Smooth muscle cell (in vitro differentiated cells): ENCODE data around the gene ANKRD49. TPM values are rescaled to one million over a fixed set of nuclear protein-coding genes. Genes with fewer than 3 reads are reported as not detected.

Experiments
- DNase-seq: peaks from one replicate; lab custom pipeline; 2025; ENCODE audit not compliant: unreplicated experiment; lab: John Stamatoyannopoulos, UW
- H2AFZ ChIP-seq: fragments of 200-600 bp; sonication (generic); 2 replicates; pipeline ENCODE4 v1.6.0; 2016; ENCODE audit warnings: antibody characterized with exemption, low read depth, mild to moderate bottlenecking
- H3F3A ChIP-seq: fragments of 200-600 bp; sonication (generic); 2 replicates; pipeline ENCODE4 v1.6.0; 2017; ENCODE audit warnings: antibody characterized with exemption, low read depth
- H3K27ac ChIP-seq: fragments of 200-600 bp; sonication (generic); 2 replicates; pipeline ENCODE4 v1.5.1; 2016; ENCODE audit warnings: low read depth, mild to moderate bottlenecking
- H3K27me3 ChIP-seq: fragments of 200-600 bp; sonication (generic); 2 replicates; pipeline ENCODE4 v1.6.1; 2016; ENCODE audit warnings: low read depth, mild to moderate bottlenecking
- H3K36me3 ChIP-seq: fragments of 200-600 bp; sonication (generic); 2 replicates; pipeline ENCODE4 v1.5.1; 2016; ENCODE audit warnings: low read depth
- H3K4me1 ChIP-seq: fragments of 200-600 bp; sonication (generic); 2 replicates; pipeline ENCODE4 v1.5.1; 2016; ENCODE audit warnings: low read depth
- H3K4me2 ChIP-seq: fragments of 200-600 bp; sonication (generic); 2 replicates; pipeline ENCODE4 v1.6.0; 2016; ENCODE audit warnings: mild to moderate bottlenecking
- H3K4me3 ChIP-seq: fragments of 200-600 bp; sonication (generic); 2 replicates; pipeline ENCODE4 v1.5.1; 2016; ENCODE audit warnings: mild to moderate bottlenecking
- H3K79me2 ChIP-seq: fragments of 200-600 bp; sonication (generic); 2 replicates; pipeline ENCODE4 v1.6.0; 2016; ENCODE audit warnings: low read depth, mild to moderate bottlenecking
- H3K9ac ChIP-seq: fragments of 200-600 bp; sonication (generic); 2 replicates; pipeline ENCODE4 v1.6.0; 2016; ENCODE audit warnings: low read depth
- H3K9me3 ChIP-seq: fragments of 200-600 bp; sonication (generic); replicated peaks from 2 replicates; pipeline ENCODE4 v1.5.1; 2016; ENCODE audit warnings: low read depth
- H4K20me1 ChIP-seq: fragments of 200-600 bp; sonication (generic); 2 replicates; pipeline ENCODE4 v1.6.0; 2016; ENCODE audit warnings: low read depth
- WGBS: methylation state at CpG from one replicate; pipeline ENCODE4 v1.1.7; 2016; ENCODE audit warnings: low lambda C conversion rate; 5-methylcytosine and 5-hydroxymethylcytosine counted together
- polyA plus RNA-seq: library from polyadenylated mRNA; unstranded; fragments of >200 nt; fragmentation: Nextera tagmentation; extraction: Ambion mirVana; gene quantifications from 2 replicates; pipeline ENCODE4 v1.2.1, GENCODE V29; 2016
- total RNA-seq: library from RNA; depleted of rRNA; stranded (reverse); fragments of >200 nt; gene quantifications from 2 replicates; pipeline ENCODE4 v1.2.3, GENCODE V29; 2014
- TF ChIP-seq, protein P1 (sequence below): fragments of 200-600 bp; sonication (generic); IDR thresholded peaks from 2 replicates; pipeline ENCODE4 v1.5.1; 2017; ENCODE audit warnings: borderline replicate concordance, mild to moderate bottlenecking, antibody characterized with exemption; ENCODE audit not compliant: insufficient read depth, poor library complexity, severe bottlenecking

The ANKRD49 gene
- total and polyA plus RNA-seq, 2 experiments from 2014 or later, result 13.6 to 20.3 TPM

DNA sequence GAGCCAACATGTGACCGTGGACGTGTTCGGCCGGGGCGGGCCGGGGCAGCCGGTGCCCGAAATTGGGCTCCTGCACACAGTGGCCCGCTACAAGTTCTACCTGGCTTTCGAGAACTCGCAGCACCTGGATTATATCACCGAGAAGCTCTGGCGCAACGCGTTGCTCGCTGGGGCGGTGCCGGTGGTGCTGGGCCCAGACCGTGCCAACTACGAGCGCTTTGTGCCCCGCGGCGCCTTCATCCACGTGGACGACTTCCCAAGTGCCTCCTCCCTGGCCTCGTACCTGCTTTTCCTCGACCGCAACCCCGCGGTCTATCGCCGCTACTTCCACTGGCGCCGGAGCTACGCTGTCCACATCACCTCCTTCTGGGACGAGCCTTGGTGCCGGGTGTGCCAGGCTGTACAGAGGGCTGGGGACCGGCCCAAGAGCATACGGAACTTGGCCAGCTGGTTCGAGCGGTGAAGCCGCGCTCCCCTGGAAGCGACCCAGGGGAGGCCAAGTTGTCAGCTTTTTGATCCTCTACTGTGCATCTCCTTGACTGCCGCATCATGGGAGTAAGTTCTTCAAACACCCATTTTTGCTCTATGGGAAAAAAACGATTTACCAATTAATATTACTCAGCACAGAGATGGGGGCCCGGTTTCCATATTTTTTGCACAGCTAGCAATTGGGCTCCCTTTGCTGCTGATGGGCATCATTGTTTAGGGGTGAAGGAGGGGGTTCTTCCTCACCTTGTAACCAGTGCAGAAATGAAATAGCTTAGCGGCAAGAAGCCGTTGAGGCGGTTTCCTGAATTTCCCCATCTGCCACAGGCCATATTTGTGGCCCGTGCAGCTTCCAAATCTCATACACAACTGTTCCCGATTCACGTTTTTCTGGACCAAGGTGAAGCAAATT, 51.7 kb downstream of the ANKRD49 start:
- Histone ChIP-seq H2AFZ (peak overlapping the region; percentile 99), H4K20me1 (peaks cover 54% of the 10 kb centered on the region), H3K27me3 (no peaks in the 10 kb centered on the region), H3K79me2 (peaks cover 45% of the 10 kb centered on the region), H3K4me3 (peak overlapping the region; percentile 90), H3K4me1 (peaks cover 25% of the 10 kb centered on the region), H3F3A (no peaks in the 10 kb centered on the region), H3K9ac (peak overlapping the region; percentile 94), H3K27ac (no peak overlapping the region), H3K9me3 (no peaks in the 10 kb centered on the region), H3K4me2 (peak overlapping the region; percentile 97), H3K36me3 (no peaks in the 10 kb centered on the region)
- 19% methylated on average over 53 of the region's 54 CpGs for WGBS
- DNase-seq, result no peak
- TF ChIP-seq, protein P1, sequence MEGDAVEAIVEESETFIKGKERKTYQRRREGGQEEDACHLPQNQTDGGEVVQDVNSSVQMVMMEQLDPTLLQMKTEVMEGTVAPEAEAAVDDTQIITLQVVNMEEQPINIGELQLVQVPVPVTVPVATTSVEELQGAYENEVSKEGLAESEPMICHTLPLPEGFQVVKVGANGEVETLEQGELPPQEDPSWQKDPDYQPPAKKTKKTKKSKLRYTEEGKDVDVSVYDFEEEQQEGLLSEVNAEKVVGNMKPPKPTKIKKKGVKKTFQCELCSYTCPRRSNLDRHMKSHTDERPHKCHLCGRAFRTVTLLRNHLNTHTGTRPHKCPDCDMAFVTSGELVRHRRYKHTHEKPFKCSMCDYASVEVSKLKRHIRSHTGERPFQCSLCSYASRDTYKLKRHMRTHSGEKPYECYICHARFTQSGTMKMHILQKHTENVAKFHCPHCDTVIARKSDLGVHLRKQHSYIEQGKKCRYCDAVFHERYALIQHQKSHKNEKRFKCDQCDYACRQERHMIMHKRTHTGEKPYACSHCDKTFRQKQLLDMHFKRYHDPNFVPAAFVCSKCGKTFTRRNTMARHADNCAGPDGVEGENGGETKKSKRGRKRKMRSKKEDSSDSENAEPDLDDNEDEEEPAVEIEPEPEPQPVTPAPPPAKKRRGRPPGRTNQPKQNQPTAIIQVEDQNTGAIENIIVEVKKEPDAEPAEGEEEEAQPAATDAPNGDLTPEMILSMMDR, result no peak

DNA sequence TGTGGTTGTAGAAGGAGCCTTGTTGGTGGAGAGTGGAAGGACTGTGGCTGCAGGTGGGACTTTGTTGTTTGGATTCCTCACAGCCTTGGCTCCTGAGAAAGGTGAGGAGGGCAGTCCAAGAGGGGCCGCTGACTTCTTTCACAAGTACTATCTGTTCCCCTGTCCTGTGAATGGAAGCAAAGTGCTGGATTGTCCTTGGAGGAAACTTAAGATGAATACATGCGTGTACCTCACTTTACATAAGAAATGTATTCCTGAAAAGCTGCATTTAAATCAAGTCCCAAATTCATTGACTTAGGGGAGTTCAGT, 52.3 kb downstream of the ANKRD49 start:
- Histone ChIP-seq H3K4me2 (peak overlapping the region; percentile 97), H3K79me2 (peaks cover 45% of the 10 kb centered on the region)

GRCh38 chr11:94546886-94547285, 53.1 kb downstream of the ANKRD49 start:
- Histone ChIP-seq H3K27ac (no peak overlapping the region), H3F3A (no peaks in the 10 kb centered on the region), H2AFZ (no peak overlapping the region), H3K9me3 (no peaks in the 10 kb centered on the region), H3K36me3 (no peaks in the 10 kb centered on the region), H4K20me1 (peaks cover 59% of the 10 kb centered on the region), H3K4me3 (peak overlapping the region; percentile 90), H3K9ac (no peak overlapping the region), H3K79me2 (peaks cover 45% of the 10 kb centered on the region), H3K4me1 (peaks cover 25% of the 10 kb centered on the region), H3K4me2 (peak overlapping the region; percentile 97), H3K27me3 (no peaks in the 10 kb centered on the region)
- TF ChIP-seq, protein P1, result no peak
- 90% methylated on average over 1 of the region's 1 CpG for WGBS
- DNase-seq, result no peak

More for the DNA sequence above, 52.3 kb downstream of the ANKRD49 start:
- peaks cover 25% of the 10 kb centered on the region for H3K4me1 ChIP-seq
- DNase-seq, result no peak
- peak overlapping the region; percentile 90 for H3K4me3 ChIP-seq
- H3K27me3 ChIP-seq, result no peaks in the 10 kb centered on the region
- no peaks in the 10 kb centered on the region for H3K9me3 ChIP-seq
- no peak overlapping the region for H3K9ac ChIP-seq
- no peaks in the 10 kb centered on the region for H3F3A ChIP-seq
- no peak overlapping the region for H2AFZ ChIP-seq
- H4K20me1 ChIP-seq, result peaks cover 59% of the 10 kb centered on the region
- H3K27ac ChIP-seq, result no peak overlapping the region
- no peaks in the 10 kb centered on the region for H3K36me3 ChIP-seq
- TF ChIP-seq, protein P1, result no peak
- 54% methylated on average over 2 of the region's 2 CpGs for WGBS
